Stomach (tissue), 9 donors: ENCODE data around the gene STK38. TPM values are rescaled to one million over a fixed set of nuclear protein-coding genes. Genes with fewer than 3 reads are reported as not detected.
A peak's percentile ranks its signal among the peaks of the same experiment; 100 is the strongest.

ENCODE experiments used
- DNase-seq, 2 donors: peaks; one replicate each; pipeline versions ENCODE4 v3.0.0 to v3.0.0-alpha.2; 2013 to 2019
- H3K27ac ChIP-seq, 5 donors: fragments of 200-600 bp in 4 of 5; sonication (generic) in 4 of 5; one replicate each; pipeline ENCODE4 v1.5.1; 2013 to 2019; ENCODE audit warnings: mild to moderate bottlenecking in 1 of 5, moderate library complexity in 1 of 5
- H3K27me3 ChIP-seq, 3 donors: fragments of 200-600 bp; sonication (generic); one replicate each; pipeline ENCODE4 v1.5.1; 2017 to 2019; ENCODE audit warnings: mixed run types in 1 of 3
- H3K36me3 ChIP-seq, 4 donors: fragments of 200-600 bp; sonication (generic); 1 replicate in 3 of 4; 2 replicates in 1 of 4; pipeline ENCODE4 v1.5.1; 2016 to 2019
- H3K4me1 ChIP-seq, 4 donors: fragments of 200-600 bp; sonication (generic); one replicate each; pipeline ENCODE4 v1.5.1; 2016 to 2019
- H3K4me3 ChIP-seq, 4 donors: fragments of 200-600 bp; sonication (generic) in 3 of 4; one replicate each; pipeline ENCODE4 v1.5.1; 2016 to 2019; ENCODE audit warnings: mild to moderate bottlenecking in 1 of 4
- H3K9me3 ChIP-seq, 4 donors: fragments of 200-600 bp; sonication (generic); one replicate each; pipeline ENCODE4 v1.5.1; 2016 to 2019
- EP300 ChIP-seq: sonication (generic); formaldehyde crosslinking; IDR thresholded peaks from one replicate; pipeline ENCODE4 v1.6.1; 2017; ENCODE audit warnings: antibody characterized with exemption
- POLR2A ChIP-seq, 4 donors: fragments of 450-650 bp; IDR thresholded peaks; one replicate each; pipeline ENCODE4 v1.6.1; 2016; ENCODE audit warnings: antibody characterized with exemption in 4 of 4, control low read depth in 2 of 4, mild to moderate bottlenecking in 1 of 4, moderate library complexity in 1 of 4
- POLR2AphosphoS5 ChIP-seq, 3 donors: sonication (generic); formaldehyde crosslinking; IDR thresholded peaks; one replicate each; pipeline ENCODE4 v1.6.1; 2016; ENCODE audit warnings: antibody characterized with exemption in 3 of 3
- WGBS, 5 donors: extraction: QIAGEN DNeasy Blood & Tissue Kit in 3 of 5; methylation state at CpG; one replicate each; pipeline versions ENCODE4 v1.1.5 to v1.1.7; 2013 to 2018; 5-methylcytosine and 5-hydroxymethylcytosine counted together
- intact Hi-C: fragments of 100-400 bp; cut with DNase I; formaldehyde crosslinking; loops from one replicate; pipeline ENCODE4 v1.15.1; 2023; ENCODE audit warnings: low total_unique reads
- polyA plus RNA-seq, 3 donors: library from polyadenylated mRNA; stranded (reverse); fragments of 200-250 nt; gene quantifications; one replicate each; pipeline ENCODE4 v1.2.3, GENCODE V29; 2013
- total RNA-seq, 5 donors: library from RNA; depleted of rRNA; stranded (reverse); fragments of >200 nt; gene quantifications; one replicate each; pipeline versions ENCODE4 v1.1.0 to v1.2.3, GENCODE V29; 2014 to 2016
- TF ChIP-seq, protein P1 (sequence below), 7 experiments: fragments of 450-650 bp in 4 of 7; fragments of 200-600 bp in 3 of 7; sonication (generic) in 3 of 7; IDR thresholded peaks; one replicate each; pipeline ENCODE4 v1.5.1; 2016 to 2019; ENCODE audit warnings: antibody characterized with exemption in 7 of 7, control low read depth in 2 of 7, mild to moderate bottlenecking in 1 of 7
- donor health status: healthy with polysubstance abuse.
- donor health status: Bipolar disorder and iron deficiency.
- donor health status: healthy.

Gene STK38
- total and polyA plus RNA-seq, 8 donors, result 14.1 to 63.7 (median 24.0) TPM

GRCh38 chr6:36463676-36464075 lies 83.6 kb downstream of the STK38 start:
- TF ChIP-seq POLR2A (IDR thresholded peaks at IDR 0.05) (no peak), EP300 (no peak), POLR2AphosphoS5 (IDR thresholded peaks at IDR 0.05) (no peak)
- TF ChIP-seq, protein P1, sequence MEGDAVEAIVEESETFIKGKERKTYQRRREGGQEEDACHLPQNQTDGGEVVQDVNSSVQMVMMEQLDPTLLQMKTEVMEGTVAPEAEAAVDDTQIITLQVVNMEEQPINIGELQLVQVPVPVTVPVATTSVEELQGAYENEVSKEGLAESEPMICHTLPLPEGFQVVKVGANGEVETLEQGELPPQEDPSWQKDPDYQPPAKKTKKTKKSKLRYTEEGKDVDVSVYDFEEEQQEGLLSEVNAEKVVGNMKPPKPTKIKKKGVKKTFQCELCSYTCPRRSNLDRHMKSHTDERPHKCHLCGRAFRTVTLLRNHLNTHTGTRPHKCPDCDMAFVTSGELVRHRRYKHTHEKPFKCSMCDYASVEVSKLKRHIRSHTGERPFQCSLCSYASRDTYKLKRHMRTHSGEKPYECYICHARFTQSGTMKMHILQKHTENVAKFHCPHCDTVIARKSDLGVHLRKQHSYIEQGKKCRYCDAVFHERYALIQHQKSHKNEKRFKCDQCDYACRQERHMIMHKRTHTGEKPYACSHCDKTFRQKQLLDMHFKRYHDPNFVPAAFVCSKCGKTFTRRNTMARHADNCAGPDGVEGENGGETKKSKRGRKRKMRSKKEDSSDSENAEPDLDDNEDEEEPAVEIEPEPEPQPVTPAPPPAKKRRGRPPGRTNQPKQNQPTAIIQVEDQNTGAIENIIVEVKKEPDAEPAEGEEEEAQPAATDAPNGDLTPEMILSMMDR (IDR thresholded peaks at IDR 0.05), result no peak
- 63 to 90% (median 81%) methylated on average over 1 of the region's 1 CpG for whole genome bisulfite sequencing, 5 donors
- H3K9me3 ChIP-seq, result no peaks in the 10 kb centered on the region
- H3K36me3 ChIP-seq, result no peaks in the 10 kb centered on the region
- no peak overlapping the region for H3K4me3 ChIP-seq
- H3K27me3 ChIP-seq, result no peaks in the 10 kb centered on the region
- H3K27ac ChIP-seq, result no peak overlapping the region
- no peak for DNase-seq
- peaks cover 4 to 48% (median 21%) of the 10 kb centered on the region in 4 donors for H3K4me1 ChIP-seq
- intact Hi-C loops, result no loop called here

DNA sequence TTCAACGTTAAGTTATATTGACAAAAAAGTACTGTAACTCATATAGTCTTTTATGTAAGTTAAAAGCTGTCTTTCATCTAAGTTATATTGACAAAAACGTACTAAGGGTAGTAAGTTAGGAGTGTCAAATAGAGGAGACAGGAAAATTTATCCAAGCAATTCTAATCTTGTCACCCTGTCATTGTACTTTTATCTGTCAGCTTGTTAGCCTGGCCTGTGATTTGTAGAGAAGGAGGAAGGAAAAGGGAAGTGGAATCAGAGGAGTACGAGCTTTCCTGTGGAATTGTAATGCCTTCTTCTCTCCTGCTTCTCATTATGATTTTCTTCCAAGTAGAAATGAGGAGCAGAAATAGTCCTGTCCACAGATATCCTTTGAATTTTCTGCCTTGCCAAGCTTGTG lies 85.6 kb downstream of the STK38 start:
- no peaks in the 10 kb centered on the region for H3K27me3 ChIP-seq
- DNase-seq, result no peak
- no peak overlapping the region for H3K27ac ChIP-seq
- no peaks in the 10 kb centered on the region for H3K9me3 ChIP-seq
- peaks cover 4 to 48% (median 21%) of the 10 kb centered on the region in 4 donors for H3K4me1 ChIP-seq
- no peak overlapping the region for H3K4me3 ChIP-seq
- intact Hi-C loops, result no loop called here
- TF ChIP-seq, protein P1 (IDR thresholded peaks at IDR 0.05), result no peak
- TF ChIP-seq EP300 (no peak), POLR2A (IDR thresholded peaks at IDR 0.05) (no peak), POLR2AphosphoS5 (IDR thresholded peaks at IDR 0.05) (no peak)
- H3K36me3 ChIP-seq, result peaks cover 0 to 4% (median 0%) of the 10 kb centered on the region in 4 donors
- 29 to 55% (median 40%) methylated on average over 3 of the region's 3 CpGs for WGBS, 5 donors

GRCh38 chr6:36460916-36461315 lies 86.4 kb downstream of the STK38 start:
- TF ChIP-seq, protein P1 (IDR thresholded peaks at IDR 0.05), result no peak
- no peak overlapping the region for H3K27ac ChIP-seq
- no peaks in the 10 kb centered on the region for H3K27me3 ChIP-seq
- H3K4me1 ChIP-seq, result peaks cover 4 to 49% (median 21%) of the 10 kb centered on the region in 4 donors
- intact Hi-C loops, result no loop called here
- H3K36me3 ChIP-seq, result peaks cover 0 to 4% (median 0%) of the 10 kb centered on the region in 4 donors
- DNase-seq, result no peak
- no peak overlapping the region for H3K4me3 ChIP-seq
- no peaks in the 10 kb centered on the region for H3K9me3 ChIP-seq

DNA sequence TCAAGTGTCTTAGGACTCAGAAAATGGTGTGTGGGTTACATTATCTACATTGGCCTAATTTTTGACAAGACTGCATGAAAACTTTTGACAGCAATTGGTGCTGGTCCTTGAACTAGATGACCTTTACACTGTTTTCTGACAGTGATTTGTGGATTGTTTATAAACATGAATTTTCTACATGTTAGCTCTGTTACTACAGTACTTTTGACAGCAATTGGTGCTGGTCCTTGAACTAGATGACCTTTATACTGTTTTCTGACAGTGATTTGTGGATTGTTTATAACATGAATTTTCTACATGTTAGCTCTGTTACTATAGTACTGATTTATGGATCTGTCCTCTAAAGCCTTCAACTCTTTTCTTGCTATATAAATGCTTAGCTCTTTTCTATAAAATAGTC lies 87.8 kb downstream of the STK38 start:
- TF ChIP-seq POLR2A (IDR thresholded peaks at IDR 0.05) (no peak), POLR2AphosphoS5 (IDR thresholded peaks at IDR 0.05) (no peak), EP300 (no peak)
- TF ChIP-seq, protein P1 (IDR thresholded peaks at IDR 0.05), result no peak
- H3K27me3 ChIP-seq, result no peaks in the 10 kb centered on the region
- no peaks in the 10 kb centered on the region for H3K9me3 ChIP-seq
- peak in 1 of 2 donors; percentile 10 for DNase-seq
- intact Hi-C loops, result no loop called here
- no peak overlapping the region for H3K4me3 ChIP-seq
- peaks cover 0 to 4% (median 0%) of the 10 kb centered on the region in 4 donors for H3K36me3 ChIP-seq
- H3K27ac ChIP-seq, result no peak overlapping the region
- peaks cover 4 to 60% (median 28%) of the 10 kb centered on the region in 4 donors for H3K4me1 ChIP-seq
